Measurements from ENCODE around the gene CCNA2.

CCNA2 gene

GRCh38 chr4:121771869-121772268 is 51.8 kb downstream of the CCNA2 start:
- no peak for DNase-seq

GRCh38 chr4:121769341-121769740 is 54.3 kb downstream of the CCNA2 start:
- DNase-seq, result no peak

GRCh38 chr4:121767166-121767565 is 56.5 kb downstream of the CCNA2 start:
- no peak for DNase-seq
